GM12864 (cell line): ENCODE data around the gene MEF2C.

Source experiments
- DNase-seq: peaks from one replicate; pipeline ENCODE4 v3.0.0-alpha.2; 2011; ENCODE audit warnings: low read depth
- H3K4me3 ChIP-seq: 2 replicates; pipeline ENCODE4 v1.5.1; 2011; ENCODE audit warnings: mild to moderate bottlenecking, low read depth, low read length, control low read depth
- TF ChIP-seq, protein P1 (sequence below): IDR thresholded peaks from 2 replicates; pipeline ENCODE4 v1.5.1; 2011; ENCODE audit warnings: low read depth, mild to moderate bottlenecking, moderate library complexity, low read length, control low read depth, inconsistent platforms; ENCODE audit errors: missing control alignments

MEF2C gene

DNA sequence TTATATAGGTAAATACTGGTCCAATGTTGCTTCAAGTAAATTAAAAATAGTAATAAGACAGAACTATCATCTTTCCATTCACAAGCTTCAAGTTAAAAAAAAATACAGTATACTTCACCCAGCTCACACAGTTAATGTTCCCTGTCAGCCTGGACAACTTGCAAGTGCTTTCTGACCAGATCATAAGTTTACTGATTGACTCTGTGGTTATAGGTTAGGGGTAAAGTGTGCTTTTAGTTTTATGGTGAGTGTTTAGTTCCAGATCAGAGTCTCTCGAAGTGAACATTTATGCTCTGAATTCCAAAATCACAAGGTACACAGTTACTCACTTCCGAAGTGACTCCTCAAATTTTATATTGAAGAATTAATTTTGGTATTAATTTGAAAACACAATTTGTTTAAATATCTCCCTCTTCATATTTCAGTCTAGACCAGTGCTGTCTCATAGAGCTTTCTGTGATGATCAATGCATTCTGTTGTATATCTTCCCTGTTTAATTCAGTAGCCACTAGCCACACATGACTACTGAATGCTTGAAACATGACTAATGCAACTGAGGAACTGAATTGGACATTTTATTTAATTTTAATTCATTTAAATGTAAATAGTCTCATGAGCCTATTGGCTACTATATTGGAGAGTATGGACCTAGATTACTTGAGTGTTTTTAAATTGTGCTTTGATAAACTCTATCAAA is 90.7 kb downstream of the MEF2C start:
- no peak overlapping the region for H3K4me3 ChIP-seq
- TF ChIP-seq, protein P1, sequence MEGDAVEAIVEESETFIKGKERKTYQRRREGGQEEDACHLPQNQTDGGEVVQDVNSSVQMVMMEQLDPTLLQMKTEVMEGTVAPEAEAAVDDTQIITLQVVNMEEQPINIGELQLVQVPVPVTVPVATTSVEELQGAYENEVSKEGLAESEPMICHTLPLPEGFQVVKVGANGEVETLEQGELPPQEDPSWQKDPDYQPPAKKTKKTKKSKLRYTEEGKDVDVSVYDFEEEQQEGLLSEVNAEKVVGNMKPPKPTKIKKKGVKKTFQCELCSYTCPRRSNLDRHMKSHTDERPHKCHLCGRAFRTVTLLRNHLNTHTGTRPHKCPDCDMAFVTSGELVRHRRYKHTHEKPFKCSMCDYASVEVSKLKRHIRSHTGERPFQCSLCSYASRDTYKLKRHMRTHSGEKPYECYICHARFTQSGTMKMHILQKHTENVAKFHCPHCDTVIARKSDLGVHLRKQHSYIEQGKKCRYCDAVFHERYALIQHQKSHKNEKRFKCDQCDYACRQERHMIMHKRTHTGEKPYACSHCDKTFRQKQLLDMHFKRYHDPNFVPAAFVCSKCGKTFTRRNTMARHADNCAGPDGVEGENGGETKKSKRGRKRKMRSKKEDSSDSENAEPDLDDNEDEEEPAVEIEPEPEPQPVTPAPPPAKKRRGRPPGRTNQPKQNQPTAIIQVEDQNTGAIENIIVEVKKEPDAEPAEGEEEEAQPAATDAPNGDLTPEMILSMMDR = no peak
- no peak for DNase-seq

DNA sequence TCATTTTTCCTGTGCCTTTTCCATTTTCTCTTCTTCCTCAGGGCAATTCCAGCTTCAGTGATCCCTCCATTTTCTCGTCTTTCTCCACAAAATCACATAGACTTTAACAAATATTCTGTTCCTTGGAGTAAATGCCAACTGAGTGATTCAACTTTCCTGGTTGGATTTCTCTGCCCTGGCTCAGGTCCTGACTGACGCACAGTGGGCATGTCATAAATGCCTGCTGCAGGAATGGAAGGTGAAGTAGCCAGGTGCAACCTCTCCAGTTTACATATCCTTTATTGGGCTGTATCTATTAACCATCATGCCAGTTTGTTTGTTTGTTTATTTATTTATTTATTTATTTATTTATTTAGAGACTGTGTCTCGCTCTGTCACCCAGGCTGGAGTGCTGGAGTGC is 95.1 kb downstream of the MEF2C start:
- H3K4me3 ChIP-seq = no peak overlapping the region
- TF ChIP-seq, protein P1 = no peak
- DNase-seq = no peak

DNA sequence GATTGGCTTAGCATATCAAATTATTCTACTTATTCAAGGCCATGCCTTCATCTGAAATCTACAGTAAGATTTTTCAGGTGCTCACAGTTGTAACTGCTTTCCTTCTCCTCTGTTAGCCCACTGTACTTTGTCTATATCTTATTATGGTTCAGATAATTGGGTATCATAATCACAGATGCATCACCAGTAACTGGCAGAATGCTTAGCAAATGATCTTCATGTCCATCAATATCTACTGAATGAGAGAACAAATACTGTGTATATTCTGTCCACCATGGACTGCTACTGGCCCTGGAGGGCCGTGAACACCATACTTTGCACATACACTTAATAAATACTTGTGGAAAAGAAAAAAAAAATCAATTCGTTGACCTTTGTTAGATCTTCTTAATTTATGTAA is 96.2 kb downstream of the MEF2C start:
- H3K4me3 ChIP-seq = no peak overlapping the region
- DNase-seq = no peak
- TF ChIP-seq, protein P1 = no peak

DNA sequence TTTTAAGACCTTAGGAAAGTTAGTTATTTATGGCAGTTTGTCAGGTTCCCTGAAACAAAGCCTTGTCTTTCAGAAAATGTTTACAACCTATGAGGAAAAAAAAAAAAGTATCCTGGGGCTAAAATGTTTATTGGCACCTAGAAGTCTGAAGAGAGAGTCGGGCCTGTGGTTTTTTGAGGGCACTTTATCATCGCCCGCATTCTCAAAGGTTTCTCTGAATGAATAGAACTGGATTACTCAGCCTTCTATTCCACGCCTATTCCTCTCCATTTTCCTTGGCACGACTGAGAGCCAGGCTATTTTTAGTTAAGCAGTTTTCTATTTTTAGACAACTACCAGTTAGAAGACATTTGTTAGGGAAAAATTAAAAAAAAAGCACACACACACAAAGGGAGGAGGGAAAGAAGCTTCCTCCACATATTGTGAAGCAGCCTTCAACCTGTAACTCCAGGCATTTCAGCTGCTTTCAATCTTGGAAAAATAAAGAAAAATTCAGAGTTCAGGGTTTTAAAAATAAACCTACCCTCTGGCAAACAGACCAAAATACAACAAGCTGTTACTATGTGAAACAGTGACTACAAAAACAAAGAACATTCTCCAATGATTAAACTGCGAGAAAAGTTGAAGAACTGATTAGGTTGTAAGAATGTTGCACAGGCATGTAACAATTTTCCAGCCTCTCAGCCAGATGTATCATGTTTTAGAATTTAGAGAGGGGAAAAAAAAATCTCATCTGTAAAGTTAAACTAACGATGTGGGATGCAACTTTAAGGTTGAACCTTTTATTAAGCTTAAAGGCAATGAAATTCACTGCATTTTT is 97.0 kb downstream of the MEF2C start:
- TF ChIP-seq, protein P1 = no peak
- H3K4me3 ChIP-seq = no peak overlapping the region; the same call in 1 of the 2 replicates
- DNase-seq = no peak

DNA sequence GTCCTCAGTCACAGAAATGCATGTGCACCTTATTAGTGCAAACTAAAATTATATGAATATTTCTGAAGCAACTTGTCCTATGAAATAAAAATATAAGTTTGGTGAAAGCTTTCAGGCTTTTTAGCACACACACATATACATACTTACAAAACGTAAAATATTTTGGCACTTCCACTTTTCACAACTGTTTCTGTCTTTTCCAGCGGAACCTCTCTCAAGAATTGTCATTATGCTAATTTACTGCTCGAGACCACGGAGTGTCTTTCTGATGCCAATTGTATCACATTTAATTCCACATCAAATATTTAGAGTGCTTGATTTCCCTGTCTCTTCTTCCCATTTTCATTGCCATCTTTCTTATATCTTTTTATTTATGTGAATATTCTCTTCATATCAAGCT is 100.4 kb downstream of the MEF2C start:
- H3K4me3 ChIP-seq = no peak overlapping the region
- DNase-seq = no peak
- TF ChIP-seq, protein P1 = no peak

DNA sequence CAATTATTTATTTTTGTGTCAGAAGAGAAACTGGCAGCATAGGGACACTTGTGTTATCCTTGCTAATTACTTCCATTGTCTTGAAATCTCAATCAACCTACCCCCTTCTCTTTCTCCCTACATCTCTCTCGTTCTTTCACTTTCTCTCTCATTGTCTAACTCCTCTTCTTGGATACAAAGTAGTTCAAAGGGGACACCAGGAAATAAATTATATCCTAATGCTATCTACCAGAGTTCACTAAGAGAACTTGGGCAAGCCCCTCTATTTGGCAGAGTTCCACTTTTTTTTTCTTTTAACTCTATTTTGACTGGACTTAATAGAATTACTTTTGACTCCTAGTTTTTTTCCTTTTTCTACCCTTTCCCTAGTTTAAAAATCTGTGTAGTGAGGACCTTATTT is 102.2 kb downstream of the MEF2C start:
- TF ChIP-seq, protein P1 = no peak
- no peak for DNase-seq
- no peak overlapping the region for H3K4me3 ChIP-seq
